ENCODE results near the gene PRMT2.

DNA sequence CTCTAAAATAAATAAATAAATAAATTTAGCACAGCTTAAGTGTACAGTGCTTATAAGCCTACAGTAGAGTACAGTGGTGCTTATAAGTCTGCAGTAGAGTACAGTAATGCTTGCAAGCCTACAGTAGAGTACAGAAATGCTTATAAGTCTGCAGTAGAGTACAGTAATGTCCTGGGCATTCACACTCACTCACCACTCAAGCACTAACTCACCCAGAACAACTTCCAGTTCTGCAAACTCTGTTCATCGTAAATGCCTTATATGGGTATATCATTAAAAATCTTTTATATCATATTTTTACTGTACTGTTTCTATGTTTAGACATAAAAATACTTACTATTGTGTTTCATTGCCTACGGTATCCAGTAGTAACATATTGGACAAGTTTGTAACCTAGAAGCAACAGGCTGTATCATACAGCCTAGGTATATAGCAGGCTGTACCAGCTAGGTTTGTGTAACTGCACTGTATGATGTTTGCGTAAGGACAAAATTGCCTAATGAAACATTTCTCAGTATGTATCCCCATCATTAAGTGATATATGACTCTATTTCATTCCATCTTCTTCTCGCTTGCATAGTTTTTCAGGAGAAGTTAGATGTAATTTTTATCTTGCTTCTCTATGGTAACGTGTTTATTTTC, 16.6 kb upstream of the PRMT2 start:
- TF ChIP-seq, protein P1, sequence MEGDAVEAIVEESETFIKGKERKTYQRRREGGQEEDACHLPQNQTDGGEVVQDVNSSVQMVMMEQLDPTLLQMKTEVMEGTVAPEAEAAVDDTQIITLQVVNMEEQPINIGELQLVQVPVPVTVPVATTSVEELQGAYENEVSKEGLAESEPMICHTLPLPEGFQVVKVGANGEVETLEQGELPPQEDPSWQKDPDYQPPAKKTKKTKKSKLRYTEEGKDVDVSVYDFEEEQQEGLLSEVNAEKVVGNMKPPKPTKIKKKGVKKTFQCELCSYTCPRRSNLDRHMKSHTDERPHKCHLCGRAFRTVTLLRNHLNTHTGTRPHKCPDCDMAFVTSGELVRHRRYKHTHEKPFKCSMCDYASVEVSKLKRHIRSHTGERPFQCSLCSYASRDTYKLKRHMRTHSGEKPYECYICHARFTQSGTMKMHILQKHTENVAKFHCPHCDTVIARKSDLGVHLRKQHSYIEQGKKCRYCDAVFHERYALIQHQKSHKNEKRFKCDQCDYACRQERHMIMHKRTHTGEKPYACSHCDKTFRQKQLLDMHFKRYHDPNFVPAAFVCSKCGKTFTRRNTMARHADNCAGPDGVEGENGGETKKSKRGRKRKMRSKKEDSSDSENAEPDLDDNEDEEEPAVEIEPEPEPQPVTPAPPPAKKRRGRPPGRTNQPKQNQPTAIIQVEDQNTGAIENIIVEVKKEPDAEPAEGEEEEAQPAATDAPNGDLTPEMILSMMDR (conservative IDR thresholded peaks at IDR 0.05; ENCODE audit: low read depth, low read length) = no peak
- TF ChIP-seq EZH2phosphoT487 (IDR thresholded peaks at IDR 0.05; ENCODE audit: borderline replicate concordance, low read length) = no peak

Measured in PC-3 (cell line).